Fibroblast of lung (primary cell): ENCODE data around the gene ZP1. TPM values are rescaled to one million over a fixed set of nuclear protein-coding genes. Genes with fewer than 3 reads are reported as not detected.

ENCODE experiments used
- DNase-seq, 2 donors: peaks; one replicate each; pipeline versions ENCODE4 v3.0.0 to v3.0.0-alpha.2; 2010; ENCODE audit warnings: low read depth in 2 of 2
- H2AFZ ChIP-seq: 2 replicates; pipeline ENCODE4 v1.5.1; 2012; ENCODE audit warnings: low read length, control low read depth, inconsistent platforms
- H3K27ac ChIP-seq: 2 replicates; pipeline ENCODE4 v1.5.1; 2011; ENCODE audit warnings: low read length, control low read depth; ENCODE audit not compliant: insufficient read depth
- H3K27me3 ChIP-seq: 2 replicates; pipeline ENCODE4 v1.5.1; 2011; ENCODE audit warnings: mild to moderate bottlenecking, low read length; ENCODE audit not compliant: control insufficient read depth, insufficient read depth
- H3K36me3 ChIP-seq: 2 replicates; pipeline ENCODE4 v1.5.1; 2011; ENCODE audit warnings: low read length; ENCODE audit not compliant: control insufficient read depth, insufficient read depth
- H3K4me1 ChIP-seq: 2 replicates; pipeline ENCODE4 v1.5.1; 2011; ENCODE audit warnings: low read length; ENCODE audit not compliant: control insufficient read depth, insufficient read depth; ENCODE audit errors: extremely low read depth
- H3K4me2 ChIP-seq: 2 replicates; pipeline ENCODE4 v1.5.1; 2011; ENCODE audit warnings: low read length, control low read depth; ENCODE audit not compliant: insufficient read depth; ENCODE audit errors: extremely low read depth
- H3K4me3 ChIP-seq, 4 experiments: fragments of 200-600 bp in 1 of 4; sonication (generic) in 1 of 4; replicated peaks in 1 of 4; 2 replicates each; pipeline ENCODE4 v1.5.1; 2011 to 2016; ENCODE audit warnings: low read length in 4 of 4, low read depth in 3 of 4, mild to moderate bottlenecking in 3 of 4, control low read depth in 2 of 4, inconsistent platforms in 1 of 4, mixed read lengths in 1 of 4; ENCODE audit not compliant: insufficient read depth in 1 of 4; ENCODE audit errors: control extremely low read depth in 1 of 4
- H3K79me2 ChIP-seq: 2 replicates; pipeline ENCODE4 v1.5.1; 2012; ENCODE audit warnings: mild to moderate bottlenecking, low read length, inconsistent platforms; ENCODE audit not compliant: control insufficient read depth, insufficient read depth
- H3K9ac ChIP-seq: 2 replicates; pipeline ENCODE4 v1.5.1; 2011; ENCODE audit warnings: mild to moderate bottlenecking, low read length, control low read depth; ENCODE audit not compliant: insufficient read depth
- H3K9me3 ChIP-seq: 2 replicates; pipeline ENCODE4 v1.5.1; 2012; ENCODE audit warnings: low read depth, low read length; ENCODE audit not compliant: control insufficient read depth, insufficient read depth
- H4K20me1 ChIP-seq: 2 replicates; pipeline ENCODE4 v1.5.1; 2011; ENCODE audit warnings: low read length; ENCODE audit not compliant: control insufficient read depth, insufficient read depth; ENCODE audit errors: extremely low read depth
- CTCF ChIP-seq, 2 donors: IDR thresholded peaks in 1 of 2; conservative IDR thresholded peaks in 1 of 2; 1 replicate in 1 of 2; 2 replicates in 1 of 2; pipeline ENCODE4 v1.5.1; 2011 to 2012; ENCODE audit warnings: low read length in 2 of 2, control low read depth in 1 of 2, inconsistent platforms in 1 of 2, low read depth in 1 of 2, mild to moderate bottlenecking in 1 of 2
- EZH2 ChIP-seq: IDR thresholded peaks from 2 replicates; pipeline ENCODE4 v1.5.1; 2012; ENCODE audit warnings: low read length, control low read depth, mild to moderate bottlenecking; ENCODE audit errors: missing control alignments
- polyA plus RNA-seq, 2 donors: library from polyadenylated mRNA; depleted of rRNA in 1 of 2; stranded (reverse) in 1 of 2; unstranded in 1 of 2; fragments of >200 nt; gene quantifications; 2 replicates each; pipeline ENCODE4 v1.2.1, GENCODE V29; 2011 to 2012; ENCODE audit warnings: missing spikeins in 1 of 2
- total RNA-seq: library from RNA; depleted of rRNA; stranded (reverse); fragments of >200 nt; gene quantifications from 2 replicates; pipeline ENCODE4 v1.2.1, GENCODE V29; 2014

ZP1 gene
- total and polyA plus RNA-seq, 2 donors (not counting 1 experiment from before 2014, with no cell fraction given): 0.62 TPM; not detected in 1

GRCh38 chr11:60918251-60918938 lies 51.1 kb downstream of the ZP1 start:
- H3K79me2 ChIP-seq: peaks cover 20% of the 10 kb centered on the region
- peaks cover 15% of the 10 kb centered on the region for H3K36me3 ChIP-seq
- no peaks in the 10 kb centered on the region for H3K27me3 ChIP-seq
- H4K20me1 ChIP-seq: no peaks in the 10 kb centered on the region
- no peak overlapping the region for H3K4me3 ChIP-seq
- peaks cover 12% of the 10 kb centered on the region for H3K4me1 ChIP-seq
- no peak overlapping the region for H3K27ac ChIP-seq
- no peak overlapping the region for H2AFZ ChIP-seq
- H3K9me3 ChIP-seq: no peaks in the 10 kb centered on the region
- H3K9ac ChIP-seq: no peak overlapping the region
- H3K4me2 ChIP-seq: no peak overlapping the region
- TF ChIP-seq CTCF (conservative IDR thresholded peaks at IDR 0.05 in 1 of 2, IDR thresholded peaks at IDR 0.05 in 1 of 2; ENCODE audit: low read depth in 1 of 2, low read length in 2 of 2) (no peak), EZH2 (no peak)
- DNase-seq: no peak

GRCh38 chr11:60918939-60919265 lies 51.6 kb downstream of the ZP1 start:
- no peak overlapping the region for H3K27ac ChIP-seq
- H2AFZ ChIP-seq: no peak overlapping the region
- DNase-seq: peak; percentile 18 to 45
- H3K36me3 ChIP-seq: peaks cover 15% of the 10 kb centered on the region
- H3K4me1 ChIP-seq: peaks cover 12% of the 10 kb centered on the region
- TF ChIP-seq EZH2 (no peak), CTCF (conservative IDR thresholded peaks at IDR 0.05 in 1 of 2, IDR thresholded peaks at IDR 0.05 in 1 of 2; ENCODE audit: low read depth in 1 of 2, low read length in 2 of 2) (no peak)
- H3K4me2 ChIP-seq: no peak overlapping the region
- no peak overlapping the region for H3K9ac ChIP-seq
- H3K79me2 ChIP-seq: peaks cover 20% of the 10 kb centered on the region
- H3K9me3 ChIP-seq: no peaks in the 10 kb centered on the region
- H4K20me1 ChIP-seq: no peaks in the 10 kb centered on the region
- no peak overlapping the region for H3K4me3 ChIP-seq
- H3K27me3 ChIP-seq: no peaks in the 10 kb centered on the region

GRCh38 chr11:60919320-60919719 lies 52.0 kb downstream of the ZP1 start:
- DNase-seq: no peak
- Histone ChIP-seq H3K4me3 (no peak overlapping the region), H4K20me1 (no peaks in the 10 kb centered on the region), H3K27me3 (no peaks in the 10 kb centered on the region), H3K9me3 (no peaks in the 10 kb centered on the region), H3K4me1 (peaks cover 14% of the 10 kb centered on the region), H3K27ac (no peak overlapping the region), H3K9ac (no peak overlapping the region), H3K36me3 (peaks cover 15% of the 10 kb centered on the region), H3K4me2 (no peak overlapping the region), H3K79me2 (peaks cover 20% of the 10 kb centered on the region), H2AFZ (no peak overlapping the region)
- TF ChIP-seq CTCF (conservative IDR thresholded peaks at IDR 0.05 in 1 of 2, IDR thresholded peaks at IDR 0.05 in 1 of 2; ENCODE audit: low read depth in 1 of 2, low read length in 2 of 2): no peak
- TF ChIP-seq EZH2: no peak
